ENCODE data around the gene CEP44.
"Not testable (repeated sequence)": the region's sequence is repeated elsewhere in the genome, so short reads cannot be mapped to it uniquely, and the experiment has no call there.

CEP44 gene

GRCh38 chr4:174286870-174287269, 3.2 kb downstream of the CEP44 start:
- H3K4me3 Mint-ChIP-seq: no peak overlapping the region
- peaks cover 43% of the 10 kb centered on the region for H3K4me1 Mint-ChIP-seq
- H3K9me3 Mint-ChIP-seq: peaks cover 26% of the 10 kb centered on the region
- peaks cover 48% of the 10 kb centered on the region for H3K36me3 Mint-ChIP-seq (ENCODE audit: low read depth)
- DNase-seq: no peak
- TF ChIP-seq CTCF (IDR thresholded peaks at IDR 0.05): no peak
- H3K27ac Mint-ChIP-seq: no peak overlapping the region
- no peaks in the 10 kb centered on the region for H3K27me3 Mint-ChIP-seq (ENCODE audit: low read depth, poor library complexity)

GRCh38 chr4:174292473-174292872, 8.8 kb downstream of the CEP44 start:
- peaks cover 67% of the 10 kb centered on the region for H3K9me3 Mint-ChIP-seq
- H3K27ac Mint-ChIP-seq: no peak overlapping the region
- peaks cover 85% of the 10 kb centered on the region for H3K36me3 Mint-ChIP-seq (ENCODE audit: low read depth)
- no peak for DNase-seq
- no peak for TF ChIP-seq CTCF (IDR thresholded peaks at IDR 0.05)
- H3K4me3 Mint-ChIP-seq: no peak overlapping the region
- no peaks in the 10 kb centered on the region for H3K4me1 Mint-ChIP-seq
- H3K27me3 Mint-ChIP-seq (ENCODE audit: low read depth, poor library complexity): no peaks in the 10 kb centered on the region

GRCh38 chr4:174294641-174295040, 10.9 kb downstream of the CEP44 start:
- Mint-ChIP-seq H3K36me3 (ENCODE audit: low read depth) (peaks cover 80% of the 10 kb centered on the region), H3K9me3 (peaks cover 62% of the 10 kb centered on the region)
- H3K27ac Mint-ChIP-seq; DNase-seq; H3K4me3 Mint-ChIP-seq; H3K4me1 Mint-ChIP-seq; H3K27me3 Mint-ChIP-seq (ENCODE audit: low read depth, poor library complexity): not testable (repeated sequence)

- Mint-ChIP-seq H3K36me3 (ENCODE audit: low read depth) (peaks cover 80% of the 10 kb centered on the region), H3K9me3 (peaks cover 57% of the 10 kb centered on the region)
- H3K4me1 Mint-ChIP-seq; H3K4me3 Mint-ChIP-seq; H3K27ac Mint-ChIP-seq; DNase-seq; H3K27me3 Mint-ChIP-seq (ENCODE audit: low read depth, poor library complexity): not testable (repeated sequence)
Measured at GRCh38 chr4:174295142-174295541, 11.4 kb downstream of the CEP44 start.

GRCh38 chr4:174303687-174304086, 20.0 kb downstream of the CEP44 start:
- no peaks in the 10 kb centered on the region for H3K4me1 Mint-ChIP-seq

GRCh38 chr4:174304664-174305063, 21.0 kb downstream of the CEP44 start:
- DNase-seq: no peak
- H3K27ac Mint-ChIP-seq: no peak overlapping the region
- no peak for TF ChIP-seq CTCF (IDR thresholded peaks at IDR 0.05)
- no peaks in the 10 kb centered on the region for H3K27me3 Mint-ChIP-seq (ENCODE audit: low read depth, poor library complexity)
- H3K9me3 Mint-ChIP-seq: no peaks in the 10 kb centered on the region
- H3K4me3 Mint-ChIP-seq: no peak overlapping the region
- peaks cover 31% of the 10 kb centered on the region for H3K36me3 Mint-ChIP-seq (ENCODE audit: low read depth)
- no peaks in the 10 kb centered on the region for H3K4me1 Mint-ChIP-seq

More at GRCh38 chr4:174303687-174304086, 20.0 kb downstream of the CEP44 start:
- TF ChIP-seq CTCF (IDR thresholded peaks at IDR 0.05): no peak
- Mint-ChIP-seq H3K9me3 (no peaks in the 10 kb centered on the region), H3K4me3 (no peak overlapping the region), H3K27me3 (ENCODE audit: low read depth, poor library complexity) (no peaks in the 10 kb centered on the region), H3K36me3 (ENCODE audit: low read depth) (peaks cover 32% of the 10 kb centered on the region), H3K27ac (no peak overlapping the region)
- no peak for DNase-seq

- H3K27ac Mint-ChIP-seq: no peak overlapping the region
Measured at GRCh38 chr4:174305961-174306360, 22.2 kb downstream of the CEP44 start.

More at GRCh38 chr4:174305961-174306360, 22.2 kb downstream of the CEP44 start:
- TF ChIP-seq CTCF (IDR thresholded peaks at IDR 0.05): no peak
- no peaks in the 10 kb centered on the region for H3K4me1 Mint-ChIP-seq
- H3K36me3 Mint-ChIP-seq (ENCODE audit: low read depth): peaks cover 22% of the 10 kb centered on the region
- no peak overlapping the region for H3K4me3 Mint-ChIP-seq
- no peaks in the 10 kb centered on the region for H3K27me3 Mint-ChIP-seq (ENCODE audit: low read depth, poor library complexity)
- DNase-seq: no peak
- no peaks in the 10 kb centered on the region for H3K9me3 Mint-ChIP-seq

All from nephron progenitor cell (in vitro differentiated cells).